Measurements from ENCODE around the gene CSRNP3. TPM values are rescaled to one million over a fixed set of nuclear protein-coding genes. Genes with fewer than 3 reads are reported as not detected.

The CSRNP3 gene
- total RNA-seq, 4 donors from 2014 or later = 0.51 to 2.4 (median 1.1) TPM

DNA sequence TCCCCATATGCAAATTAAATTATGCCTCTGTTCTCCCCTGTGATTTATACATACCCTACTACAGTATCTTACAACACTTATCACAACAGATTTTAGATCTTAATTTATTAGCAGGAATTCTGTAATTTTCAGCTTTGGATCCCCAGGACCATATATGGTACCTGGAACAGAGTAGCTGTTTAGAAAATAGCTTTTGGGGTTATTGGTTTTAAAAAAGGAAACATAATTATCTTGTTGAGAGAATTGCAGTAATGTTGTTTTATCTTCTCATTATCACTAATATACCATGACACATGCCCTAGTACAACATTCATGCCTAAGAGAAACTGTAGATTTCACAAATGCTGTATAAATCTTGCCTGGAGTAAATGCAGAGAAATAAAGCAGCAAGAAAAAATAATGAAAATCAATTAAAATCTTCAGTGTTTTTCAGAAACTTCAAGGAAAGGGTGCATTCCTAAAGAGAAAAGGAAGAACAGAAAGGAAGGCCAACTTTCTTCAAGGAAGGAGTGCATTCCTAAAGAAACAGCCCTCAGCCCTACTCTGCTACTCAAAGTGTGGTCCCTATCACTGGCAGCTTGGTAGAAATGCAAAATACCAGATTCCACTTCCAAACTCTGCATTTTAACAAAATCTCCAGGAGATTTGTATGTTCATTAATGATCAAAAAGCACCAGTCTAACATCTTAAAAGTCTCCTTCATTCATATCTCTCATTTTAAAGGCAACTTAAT, 37.1 kb upstream of the CSRNP3 start:
- TF ChIP-seq, protein P1, sequence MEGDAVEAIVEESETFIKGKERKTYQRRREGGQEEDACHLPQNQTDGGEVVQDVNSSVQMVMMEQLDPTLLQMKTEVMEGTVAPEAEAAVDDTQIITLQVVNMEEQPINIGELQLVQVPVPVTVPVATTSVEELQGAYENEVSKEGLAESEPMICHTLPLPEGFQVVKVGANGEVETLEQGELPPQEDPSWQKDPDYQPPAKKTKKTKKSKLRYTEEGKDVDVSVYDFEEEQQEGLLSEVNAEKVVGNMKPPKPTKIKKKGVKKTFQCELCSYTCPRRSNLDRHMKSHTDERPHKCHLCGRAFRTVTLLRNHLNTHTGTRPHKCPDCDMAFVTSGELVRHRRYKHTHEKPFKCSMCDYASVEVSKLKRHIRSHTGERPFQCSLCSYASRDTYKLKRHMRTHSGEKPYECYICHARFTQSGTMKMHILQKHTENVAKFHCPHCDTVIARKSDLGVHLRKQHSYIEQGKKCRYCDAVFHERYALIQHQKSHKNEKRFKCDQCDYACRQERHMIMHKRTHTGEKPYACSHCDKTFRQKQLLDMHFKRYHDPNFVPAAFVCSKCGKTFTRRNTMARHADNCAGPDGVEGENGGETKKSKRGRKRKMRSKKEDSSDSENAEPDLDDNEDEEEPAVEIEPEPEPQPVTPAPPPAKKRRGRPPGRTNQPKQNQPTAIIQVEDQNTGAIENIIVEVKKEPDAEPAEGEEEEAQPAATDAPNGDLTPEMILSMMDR (IDR thresholded peaks at IDR 0.05; ENCODE audit: low read depth) = no peak

DNA sequence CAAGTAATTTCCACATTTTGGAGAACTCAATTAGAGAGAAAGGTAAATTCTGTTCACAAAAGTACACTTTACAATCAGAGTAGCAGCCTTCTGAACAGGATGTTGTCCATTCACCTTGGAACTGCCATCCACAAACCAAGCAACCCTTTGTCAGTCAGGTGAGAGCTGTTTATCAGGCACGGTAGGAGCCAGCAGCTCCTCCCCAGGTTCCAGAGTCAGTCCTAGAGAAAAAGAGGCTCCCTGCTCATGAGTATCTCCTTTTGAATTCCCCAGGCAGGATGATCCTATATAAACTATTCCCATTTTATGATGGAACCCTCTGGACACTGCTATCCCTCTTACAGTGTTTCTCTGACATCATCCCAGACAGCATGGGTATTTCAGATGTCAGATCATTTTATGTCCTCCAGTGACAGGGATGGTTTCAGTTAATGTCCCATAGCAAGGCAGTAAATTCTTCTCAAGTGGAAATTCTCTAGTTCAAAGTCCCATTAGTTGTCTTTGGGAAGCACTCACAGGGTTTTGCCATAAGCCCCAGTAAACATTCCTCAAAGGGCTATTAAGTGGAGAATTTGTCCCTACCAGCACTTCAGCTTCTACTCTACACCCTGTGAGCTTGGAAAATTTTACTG, 34.5 kb upstream of the CSRNP3 start:
- TF ChIP-seq, protein P1 (IDR thresholded peaks at IDR 0.05; ENCODE audit: low read depth) = no peak

DNA sequence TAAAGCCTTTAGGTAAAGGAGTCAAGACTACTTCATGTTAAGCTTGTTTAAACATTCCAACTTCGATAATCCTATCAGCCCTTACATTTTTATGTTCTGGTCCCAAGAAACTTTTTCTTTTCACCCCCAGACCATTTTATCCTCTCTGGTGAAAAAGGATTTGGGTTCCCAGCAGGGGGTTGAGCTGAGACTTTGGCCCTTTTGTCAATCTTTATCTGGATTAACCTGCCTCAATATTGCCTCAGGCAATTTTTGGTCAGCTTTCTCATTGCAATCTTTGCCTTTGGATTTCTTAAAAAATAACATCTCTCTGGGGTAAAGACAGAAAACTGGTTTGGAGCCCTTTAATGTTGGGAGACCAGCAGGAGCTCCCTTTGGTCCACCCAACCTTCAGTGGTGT, 33.9 kb upstream of the CSRNP3 start:
- TF ChIP-seq, protein P1 (IDR thresholded peaks at IDR 0.05; ENCODE audit: low read depth) = no peak

DNA sequence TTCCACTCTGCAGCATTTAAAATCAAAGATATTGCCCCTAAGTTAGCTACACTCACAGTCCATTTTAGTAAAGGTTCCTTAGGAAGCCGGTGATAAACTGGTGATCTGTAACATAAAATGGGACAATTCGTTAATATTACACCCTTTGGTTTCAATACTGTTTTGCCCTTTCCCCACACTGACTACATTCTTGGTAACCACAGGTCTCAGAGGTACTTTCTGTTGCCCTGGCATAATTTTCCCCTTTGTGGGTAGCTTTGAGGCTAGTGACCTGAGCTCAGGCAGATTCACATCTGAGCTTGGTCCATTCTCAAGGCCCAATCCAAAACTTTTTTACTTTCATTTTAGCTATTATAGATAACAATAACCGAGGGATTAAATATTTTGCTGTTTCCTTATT, 32.9 kb upstream of the CSRNP3 start:
- TF ChIP-seq, protein P1 (IDR thresholded peaks at IDR 0.05; ENCODE audit: low read depth) = no peak

DNA sequence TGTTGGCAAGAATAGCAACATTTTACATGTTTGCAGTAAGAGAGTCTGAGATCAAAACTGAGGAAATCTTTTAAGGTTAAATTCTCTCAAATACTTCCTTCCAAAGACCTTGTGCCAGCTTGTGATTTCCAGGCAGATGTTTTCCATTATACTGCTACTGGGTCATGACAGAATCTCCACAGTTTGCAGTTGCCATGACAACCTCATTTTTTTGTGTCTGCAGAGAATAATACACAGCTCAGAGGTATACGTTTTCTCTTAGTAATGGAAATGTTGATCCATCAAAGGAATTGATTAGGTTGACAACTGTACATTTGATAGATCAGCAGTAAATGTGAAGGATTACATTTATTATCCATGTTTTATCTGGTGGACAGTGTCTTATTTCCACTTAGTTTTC, 29.1 kb upstream of the CSRNP3 start:
- TF ChIP-seq, protein P1 (IDR thresholded peaks at IDR 0.05; ENCODE audit: low read depth) = no peak

DNA sequence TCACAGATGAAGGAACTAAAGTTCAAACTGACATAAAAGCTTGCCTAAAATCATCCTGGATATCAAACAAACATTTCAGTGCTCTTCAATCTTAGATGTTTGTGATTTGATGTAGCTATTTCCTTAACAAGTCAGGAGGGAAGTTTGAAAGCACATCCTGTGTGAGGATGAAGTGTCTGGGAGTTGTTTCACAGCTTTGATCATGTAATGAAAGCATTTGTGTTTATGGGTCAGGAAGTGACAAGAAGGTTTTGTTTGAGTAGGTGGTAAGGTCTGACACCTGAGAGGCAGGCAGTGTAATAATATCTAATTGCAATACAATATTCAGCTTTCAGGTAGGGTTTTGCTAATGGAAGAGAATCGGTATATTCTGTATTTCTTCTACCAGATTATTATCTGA, 26.0 kb upstream of the CSRNP3 start:
- TF ChIP-seq, protein P1 (IDR thresholded peaks at IDR 0.05; ENCODE audit: low read depth) = no peak

DNA sequence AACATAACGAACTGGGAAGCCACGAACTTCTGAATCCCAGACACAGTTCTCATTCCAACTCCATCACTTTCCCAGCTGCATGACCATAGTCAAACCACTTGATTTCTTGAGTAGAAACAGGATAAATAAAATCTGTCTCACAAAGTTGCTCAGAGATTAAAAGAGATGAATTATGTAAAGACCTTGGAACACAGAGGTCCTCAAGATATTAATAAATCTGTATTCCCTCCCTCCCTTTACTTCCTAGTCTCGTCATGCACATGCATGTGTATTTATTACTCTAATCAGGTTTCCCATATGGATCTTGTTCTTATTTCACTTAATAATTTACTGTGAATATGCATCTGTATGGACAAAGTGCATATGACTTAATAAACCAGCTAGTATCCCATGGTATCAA, 21.1 kb upstream of the CSRNP3 start:
- TF ChIP-seq, protein P1 (IDR thresholded peaks at IDR 0.05; ENCODE audit: low read depth) = no peak
